ENCODE results near the gene GALNT18.

GALNT18 gene

DNA sequence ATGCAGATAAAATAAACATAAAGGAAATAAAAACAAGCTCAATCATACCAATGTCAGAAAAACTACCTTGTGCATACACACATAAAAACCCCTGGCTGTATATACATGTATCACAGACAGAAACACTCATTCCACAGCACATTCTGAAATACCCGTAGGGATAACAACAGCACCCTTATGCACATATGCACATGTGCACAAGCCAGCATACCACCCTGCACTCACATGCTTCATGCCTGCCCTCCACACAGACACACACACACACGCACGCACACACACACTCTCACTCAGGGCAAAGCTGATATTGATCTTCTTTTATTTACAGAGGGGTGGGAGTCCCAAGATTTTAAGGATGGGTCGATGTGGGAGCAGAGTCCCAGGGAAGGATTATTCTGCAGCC is 360.9 kb downstream of the GALNT18 start:
- no peak for DNase-seq

DNA sequence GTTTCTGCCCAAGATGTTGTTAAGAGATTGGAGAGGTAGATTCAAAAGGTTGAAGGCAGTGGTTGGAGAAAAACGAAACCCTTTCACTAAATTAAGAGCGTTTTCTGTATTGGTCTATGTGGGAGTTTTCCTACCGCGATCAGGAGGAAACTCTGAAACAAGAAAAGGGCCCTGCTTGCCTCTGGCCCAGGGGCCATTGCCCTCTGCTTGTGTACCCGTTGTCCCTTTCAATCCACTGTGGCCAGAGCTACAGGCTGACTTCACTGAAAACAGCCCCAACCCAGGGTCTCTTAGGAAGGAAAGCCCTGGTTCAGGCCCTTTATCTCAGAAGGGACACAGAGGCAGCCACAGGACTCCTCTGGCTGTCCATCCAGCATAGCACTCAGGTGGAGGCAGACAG is 367.8 kb downstream of the GALNT18 start:
- DNase-seq: peak; percentile 5

GRCh38 chr11:11253497-11253896 is 368.3 kb downstream of the GALNT18 start:
- peak; percentile 3 for DNase-seq

DNA sequence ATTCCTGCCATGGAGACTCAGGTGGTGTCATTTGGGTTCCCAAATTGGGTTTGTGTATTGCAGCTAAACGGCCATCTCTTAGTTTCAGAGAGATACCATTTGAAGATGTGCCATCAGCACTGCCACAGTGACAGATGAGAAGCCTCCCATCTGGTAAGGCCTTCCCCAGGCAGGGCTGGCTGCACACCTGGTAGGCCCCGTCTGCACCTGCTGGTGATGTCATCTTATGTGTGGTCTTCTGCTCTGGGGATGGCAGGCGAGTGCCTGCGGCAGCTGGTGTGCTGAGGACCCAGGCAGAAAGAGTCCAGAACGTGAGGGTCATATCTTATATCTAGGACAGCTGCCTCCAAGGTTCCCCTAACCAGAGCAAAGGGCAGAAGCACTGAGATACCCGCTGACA is 369.4 kb downstream of the GALNT18 start:
- DNase-seq: peak; percentile 20

- no peak for DNase-seq
Measured at GRCh38 chr11:11251394-11251970, 370.3 kb downstream of the GALNT18 start.

DNA sequence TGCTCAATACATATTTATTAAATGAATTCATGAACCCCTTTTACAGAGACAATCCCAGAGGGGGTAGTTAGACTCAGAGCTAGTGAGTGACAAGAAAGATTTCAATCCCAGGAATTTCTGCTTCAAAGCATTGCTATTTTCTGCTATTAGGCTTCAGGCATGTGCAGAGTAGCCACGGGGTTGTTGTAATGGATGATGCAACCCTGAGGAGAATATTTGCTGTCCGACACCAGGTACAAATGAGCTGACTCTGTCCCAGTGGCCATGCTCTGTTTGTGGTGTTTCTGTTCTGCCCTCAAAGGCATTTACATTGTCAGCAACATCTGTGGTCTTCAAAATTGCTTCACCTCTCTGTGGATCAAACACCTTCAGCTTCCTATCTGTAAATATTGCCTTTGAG is 371.3 kb downstream of the GALNT18 start:
- no peak for DNase-seq

- no peak for DNase-seq
Measured at GRCh38 chr11:11247576-11247975, 374.2 kb downstream of the GALNT18 start.

- no peak for DNase-seq
Measured at GRCh38 chr11:11247086-11247485, 374.7 kb downstream of the GALNT18 start.

- DNase-seq: no peak
Measured at GRCh38 chr11:11246166-11246565, 375.6 kb downstream of the GALNT18 start.

DNA sequence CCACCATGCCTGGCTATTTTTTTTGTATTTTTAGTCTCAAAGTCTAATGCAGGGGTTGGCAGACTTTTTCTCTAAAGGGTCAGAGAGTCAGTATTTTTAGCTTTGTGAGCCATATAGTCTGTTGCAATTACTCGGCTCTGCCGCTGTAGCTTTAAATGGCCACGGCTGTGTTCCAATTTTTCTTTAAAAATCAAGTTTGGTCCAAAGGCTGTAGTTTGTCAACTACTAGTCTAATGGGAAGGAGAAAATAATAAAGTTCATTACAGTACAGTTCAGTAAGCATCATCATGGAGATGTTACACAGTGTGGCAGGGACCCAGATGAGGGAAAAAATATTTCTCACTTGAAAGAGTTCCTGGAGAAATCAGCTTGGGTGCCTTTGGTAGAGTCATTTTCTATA is 376.4 kb downstream of the GALNT18 start:
- no peak for DNase-seq

- DNase-seq: no peak
Measured at GRCh38 chr11:11244470-11245080, 377.2 kb downstream of the GALNT18 start.

DNA sequence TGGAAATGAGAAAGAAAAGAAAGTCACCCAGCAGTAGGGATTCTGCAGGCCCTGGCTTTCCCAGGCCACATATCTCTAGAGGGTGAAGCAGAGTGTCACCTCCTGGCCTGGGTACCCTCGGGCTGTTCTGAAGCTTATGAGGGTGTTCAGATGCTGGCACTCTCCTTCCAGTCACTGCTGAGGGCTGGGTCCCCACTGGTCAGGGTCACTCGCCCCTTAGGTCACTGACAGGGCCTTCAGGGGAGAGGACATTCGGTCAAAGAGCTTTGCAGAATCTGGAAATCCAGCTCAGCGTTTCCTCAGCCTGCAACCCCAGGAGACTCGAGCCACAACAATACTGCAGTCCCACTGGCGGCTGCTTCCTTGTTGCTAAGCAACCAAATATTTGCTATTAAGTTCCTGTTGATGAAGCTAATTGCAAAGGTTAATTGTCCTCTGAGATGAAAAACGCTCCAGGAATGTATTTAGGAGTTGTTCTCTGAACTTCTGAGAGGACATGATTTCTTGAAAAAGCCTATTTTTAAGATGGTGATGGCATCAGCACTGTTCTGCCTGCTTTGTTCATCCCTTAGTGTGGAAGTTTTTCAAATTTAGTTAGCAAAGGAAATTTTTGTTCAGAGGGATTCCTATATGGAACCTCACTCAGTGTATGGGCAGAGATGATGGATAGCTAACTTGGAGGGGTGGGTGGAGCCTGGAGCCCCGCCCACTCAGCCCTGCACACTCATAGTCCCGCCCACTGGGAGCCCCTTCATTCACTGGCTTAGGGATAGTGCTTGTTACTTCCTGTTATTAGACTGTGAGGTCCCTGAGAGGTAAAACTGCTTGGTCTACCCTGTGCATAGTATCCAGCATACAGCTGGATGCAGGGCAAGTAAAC is 378.0 kb downstream of the GALNT18 start:
- DNase-seq: peak; percentile 71

- peak; percentile 66 for DNase-seq
Measured at GRCh38 chr11:11243209-11243589, 378.6 kb downstream of the GALNT18 start.

DNA sequence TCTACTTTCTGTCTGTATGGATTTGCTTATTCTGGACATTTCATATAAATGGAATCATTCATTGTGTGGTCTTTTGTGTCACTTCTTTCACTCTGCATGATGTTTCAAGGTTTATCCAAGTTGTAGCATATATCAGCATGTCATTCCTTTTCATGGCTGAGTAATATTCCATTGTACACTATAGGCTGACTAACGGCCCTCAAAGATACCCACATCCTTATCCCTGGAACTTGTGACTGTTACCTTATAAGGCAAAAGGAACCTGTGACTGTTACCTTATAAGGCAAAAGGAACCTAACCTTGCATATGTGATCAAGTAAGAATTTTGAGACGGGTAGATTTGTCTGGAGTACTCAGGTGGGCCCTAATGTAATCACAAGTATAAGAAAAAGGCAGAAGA is 380.5 kb downstream of the GALNT18 start:
- DNase-seq: no peak

GRCh38 chr11:11239959-11240358 is 381.8 kb downstream of the GALNT18 start:
- no peak for DNase-seq

- no peak for DNase-seq
Measured at GRCh38 chr11:11237070-11237832, 384.6 kb downstream of the GALNT18 start.

DNA sequence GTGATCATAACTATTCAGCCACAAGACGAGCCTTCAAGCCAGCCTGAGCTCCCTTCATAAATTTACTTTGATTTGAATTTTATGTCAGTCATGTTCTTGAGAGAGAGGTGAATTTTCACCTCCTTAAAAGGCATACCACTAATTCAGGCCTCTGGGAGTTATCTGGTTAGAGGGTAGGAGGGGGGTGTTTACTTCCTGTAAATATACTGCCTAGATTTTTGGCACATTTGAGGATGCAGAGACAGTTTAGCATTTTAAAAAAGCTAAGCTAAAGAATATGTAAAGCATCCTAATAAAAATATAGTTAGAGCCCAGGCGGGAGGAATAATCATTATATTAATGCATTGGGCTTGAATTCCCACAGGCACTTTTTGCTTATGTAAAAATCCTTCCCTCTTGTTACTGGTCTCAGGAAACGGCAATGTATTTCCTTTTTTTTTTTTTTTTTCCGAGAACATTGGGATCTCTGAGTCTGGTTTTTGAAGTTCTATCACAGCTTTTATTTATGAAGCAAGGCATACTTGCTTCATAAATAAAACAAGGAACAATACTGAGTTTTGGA is 385.2 kb downstream of the GALNT18 start:
- DNase-seq: no peak

GRCh38 chr11:11231763-11232162 is 390.0 kb downstream of the GALNT18 start:
- no peak for DNase-seq

DNA sequence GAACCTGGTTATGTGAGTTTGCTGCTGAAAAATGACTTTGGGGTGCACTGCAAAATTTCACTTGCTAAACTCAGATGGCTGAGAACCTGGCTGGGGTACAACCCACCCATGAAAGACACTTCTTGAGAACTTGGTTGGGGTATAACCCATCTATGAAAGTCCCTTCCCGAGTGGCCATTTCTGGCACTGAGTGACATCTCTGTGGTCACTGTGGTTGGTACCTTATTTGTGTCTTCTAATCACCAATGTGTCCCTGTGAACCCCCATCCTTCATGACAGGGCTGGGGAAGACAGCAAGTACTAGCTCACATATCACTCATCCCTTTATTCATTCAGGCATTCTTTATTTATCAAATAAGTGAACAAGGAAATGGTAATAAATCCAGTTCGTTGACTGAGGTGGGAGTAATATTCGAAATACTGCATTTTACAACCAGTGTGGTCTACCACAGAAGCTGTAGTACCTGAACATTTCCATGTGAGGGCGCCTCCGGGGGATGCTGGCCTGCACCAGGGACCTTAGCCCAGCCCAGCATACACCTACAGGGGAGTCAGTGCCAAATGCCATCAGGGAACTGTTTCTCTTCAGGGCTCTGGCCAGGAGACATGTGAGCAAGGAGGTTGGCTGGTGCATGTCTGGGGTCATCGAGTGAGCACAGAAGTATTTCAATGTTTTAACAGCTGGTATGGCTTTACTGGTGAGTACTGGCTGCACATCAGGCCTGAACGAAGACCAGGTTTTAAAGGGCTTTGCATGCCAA is 390.8 kb downstream of the GALNT18 start:
- DNase-seq: peak; percentile 50

DNA sequence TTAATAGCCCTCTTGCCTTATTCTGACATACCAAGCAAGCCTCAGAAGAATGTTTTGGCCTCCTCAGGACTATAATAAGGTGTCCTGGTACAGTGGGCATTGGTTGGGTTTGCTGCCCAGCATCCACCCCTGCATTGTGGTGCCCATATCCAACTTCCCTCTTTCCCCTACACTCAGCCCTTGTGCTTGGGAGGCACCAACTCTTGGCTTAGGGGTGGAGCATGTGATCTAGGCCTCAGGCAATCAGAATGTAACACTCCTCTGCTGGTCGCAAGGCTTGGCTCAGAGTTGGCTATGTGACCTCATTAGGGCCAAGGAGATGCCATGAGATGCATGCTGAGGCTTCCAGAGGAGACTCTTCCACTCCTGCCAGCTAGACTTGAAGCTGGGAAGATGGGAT is 391.7 kb downstream of the GALNT18 start:
- DNase-seq: no peak

DNA sequence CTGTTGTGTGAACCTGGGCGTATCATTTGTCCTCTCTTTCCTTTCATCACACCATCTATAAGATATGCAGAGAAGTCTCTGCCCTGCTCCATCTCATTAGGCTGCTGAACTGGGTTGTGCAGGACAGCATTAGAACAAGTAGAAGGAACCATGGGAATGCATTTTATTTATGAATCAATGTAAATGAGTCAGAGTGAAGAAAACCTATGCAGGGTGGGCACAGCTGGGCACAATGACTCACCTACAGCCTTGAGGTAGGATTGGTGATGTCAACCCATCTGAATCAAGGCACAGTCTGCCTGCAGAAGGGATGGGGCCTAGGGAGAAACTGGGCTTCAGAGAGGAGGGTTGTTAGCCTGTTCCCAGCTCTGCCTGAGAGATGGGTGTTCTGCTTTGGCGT is 392.2 kb downstream of the GALNT18 start:
- DNase-seq: no peak
